ENCODE measurements around the gene ANO3. TPM values are rescaled to one million over a fixed set of nuclear protein-coding genes. Genes with fewer than 3 reads are reported as not detected.

ANO3 gene
- total RNA-seq, 1 donor from 2014 or later, result 8.2 TPM

DNA sequence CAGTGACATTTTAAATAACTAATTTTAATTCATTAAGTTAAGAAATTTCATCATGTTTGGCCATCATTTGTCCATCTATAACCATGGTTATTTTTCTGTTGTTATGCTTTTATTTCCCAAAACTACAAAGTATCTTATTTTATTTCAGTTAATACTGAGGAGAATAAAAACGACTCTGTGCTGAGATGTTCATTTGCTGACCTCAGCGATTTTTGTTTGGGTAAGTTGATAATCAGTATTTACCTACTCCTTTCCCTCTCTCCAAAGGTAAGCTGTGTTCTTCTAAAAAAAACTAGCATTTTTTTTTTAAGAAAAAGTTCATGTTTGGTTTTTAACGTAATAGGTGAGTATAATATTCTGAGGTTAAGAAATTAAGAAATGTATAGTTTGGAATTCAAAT lies 111.7 kb downstream of the ANO3 start:
- Histone ChIP-seq H3K36me3 (no peaks in the 10 kb centered on the region), H3K27ac (no peak overlapping the region), H3K9me3 (no peaks in the 10 kb centered on the region), H3K4me1 (no peaks in the 10 kb centered on the region), H3K27me3 (no peaks in the 10 kb centered on the region), H3K4me3 (no peak overlapping the region)
- TF ChIP-seq, protein P1, sequence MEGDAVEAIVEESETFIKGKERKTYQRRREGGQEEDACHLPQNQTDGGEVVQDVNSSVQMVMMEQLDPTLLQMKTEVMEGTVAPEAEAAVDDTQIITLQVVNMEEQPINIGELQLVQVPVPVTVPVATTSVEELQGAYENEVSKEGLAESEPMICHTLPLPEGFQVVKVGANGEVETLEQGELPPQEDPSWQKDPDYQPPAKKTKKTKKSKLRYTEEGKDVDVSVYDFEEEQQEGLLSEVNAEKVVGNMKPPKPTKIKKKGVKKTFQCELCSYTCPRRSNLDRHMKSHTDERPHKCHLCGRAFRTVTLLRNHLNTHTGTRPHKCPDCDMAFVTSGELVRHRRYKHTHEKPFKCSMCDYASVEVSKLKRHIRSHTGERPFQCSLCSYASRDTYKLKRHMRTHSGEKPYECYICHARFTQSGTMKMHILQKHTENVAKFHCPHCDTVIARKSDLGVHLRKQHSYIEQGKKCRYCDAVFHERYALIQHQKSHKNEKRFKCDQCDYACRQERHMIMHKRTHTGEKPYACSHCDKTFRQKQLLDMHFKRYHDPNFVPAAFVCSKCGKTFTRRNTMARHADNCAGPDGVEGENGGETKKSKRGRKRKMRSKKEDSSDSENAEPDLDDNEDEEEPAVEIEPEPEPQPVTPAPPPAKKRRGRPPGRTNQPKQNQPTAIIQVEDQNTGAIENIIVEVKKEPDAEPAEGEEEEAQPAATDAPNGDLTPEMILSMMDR (IDR thresholded peaks at IDR 0.05), result no peak
- no peak for DNase-seq (ENCODE audit: low spot score in 2 of 2)
- intact Hi-C loops (cut with DNase I), result no loop called here

DNA sequence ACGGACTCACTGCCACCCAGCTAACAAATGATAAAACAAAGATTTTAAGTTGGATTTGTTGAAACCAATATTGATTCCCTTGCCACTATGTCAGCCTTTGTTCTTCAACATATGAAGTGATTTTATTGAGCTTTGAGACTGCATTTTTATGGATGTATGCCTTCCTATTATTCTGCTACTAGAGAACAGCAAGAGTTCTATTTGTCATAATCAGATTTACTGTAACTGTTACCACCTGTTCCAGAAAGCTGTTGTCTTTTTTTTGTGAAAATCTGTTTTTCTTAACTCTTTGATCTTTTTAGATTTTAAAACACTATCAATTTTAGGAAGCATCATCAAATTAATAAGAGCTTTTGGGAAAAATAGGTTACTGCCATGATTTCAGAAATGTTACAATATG lies 125.7 kb downstream of the ANO3 start:
- DNase-seq (ENCODE audit: low spot score in 2 of 2), result no peak
- Histone ChIP-seq H3K36me3 (no peaks in the 10 kb centered on the region), H3K27ac (no peak overlapping the region), H3K4me3 (no peak overlapping the region), H3K27me3 (no peaks in the 10 kb centered on the region), H3K9me3 (no peaks in the 10 kb centered on the region), H3K4me1 (no peaks in the 10 kb centered on the region)
- intact Hi-C loops (cut with DNase I), result no loop called here
- TF ChIP-seq, protein P1 (IDR thresholded peaks at IDR 0.05), result no peak

DNA sequence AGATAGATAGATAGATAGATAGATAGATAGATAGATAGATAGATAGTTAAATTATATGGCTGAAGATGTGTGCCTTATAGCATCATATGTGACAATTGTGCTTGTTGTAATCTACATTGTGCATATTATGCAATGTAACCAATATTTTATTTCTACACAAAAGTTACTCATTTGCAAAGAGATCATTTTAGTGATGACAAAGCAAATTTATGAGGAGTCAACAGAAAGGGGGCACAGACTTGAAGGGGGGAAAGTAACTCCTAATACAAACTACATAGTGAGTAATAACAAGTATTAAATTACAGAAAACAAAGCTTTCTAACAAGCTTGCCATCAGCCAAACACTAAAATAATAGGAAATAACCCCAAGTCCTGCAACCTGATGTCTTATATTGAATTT lies 133.3 kb downstream of the ANO3 start:
- no peaks in the 10 kb centered on the region for H3K9me3 ChIP-seq
- H3K27ac ChIP-seq, result no peak overlapping the region
- TF ChIP-seq, protein P1 (IDR thresholded peaks at IDR 0.05), result no peak
- no peaks in the 10 kb centered on the region for H3K27me3 ChIP-seq
- no peaks in the 10 kb centered on the region for H3K36me3 ChIP-seq
- H3K4me3 ChIP-seq, result no peak overlapping the region
- intact Hi-C loops (cut with DNase I), result no loop called here
- DNase-seq (ENCODE audit: low spot score in 2 of 2), result no peak
- H3K4me1 ChIP-seq, result no peaks in the 10 kb centered on the region

DNA sequence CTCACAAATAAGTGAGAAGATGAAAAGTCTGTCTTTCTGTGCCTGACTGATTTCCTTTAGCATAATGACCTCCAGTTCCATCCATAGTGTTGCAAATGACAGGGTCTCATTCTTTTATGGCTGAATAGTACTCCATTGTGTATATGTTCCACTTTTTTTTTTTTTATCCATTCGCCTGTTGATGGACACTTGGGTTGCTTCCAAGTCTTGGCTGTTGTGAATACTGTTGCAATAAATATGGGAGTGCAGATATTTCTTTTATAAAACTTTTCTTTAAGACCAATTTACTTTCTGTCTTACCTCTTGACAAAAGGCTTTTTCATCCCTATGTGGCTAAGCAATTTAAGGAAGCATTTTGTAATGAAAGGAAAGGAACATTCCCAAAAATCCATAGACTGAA lies 135.6 kb downstream of the ANO3 start:
- Histone ChIP-seq H3K9me3 (no peaks in the 10 kb centered on the region), H3K27me3 (no peaks in the 10 kb centered on the region), H3K4me1 (no peaks in the 10 kb centered on the region), H3K4me3 (no peak overlapping the region), H3K36me3 (no peaks in the 10 kb centered on the region), H3K27ac (no peak overlapping the region)
- DNase-seq (ENCODE audit: low spot score in 2 of 2), result no peak
- intact Hi-C loops (cut with DNase I), result no loop called here
- TF ChIP-seq, protein P1 (IDR thresholded peaks at IDR 0.05), result no peak

DNA sequence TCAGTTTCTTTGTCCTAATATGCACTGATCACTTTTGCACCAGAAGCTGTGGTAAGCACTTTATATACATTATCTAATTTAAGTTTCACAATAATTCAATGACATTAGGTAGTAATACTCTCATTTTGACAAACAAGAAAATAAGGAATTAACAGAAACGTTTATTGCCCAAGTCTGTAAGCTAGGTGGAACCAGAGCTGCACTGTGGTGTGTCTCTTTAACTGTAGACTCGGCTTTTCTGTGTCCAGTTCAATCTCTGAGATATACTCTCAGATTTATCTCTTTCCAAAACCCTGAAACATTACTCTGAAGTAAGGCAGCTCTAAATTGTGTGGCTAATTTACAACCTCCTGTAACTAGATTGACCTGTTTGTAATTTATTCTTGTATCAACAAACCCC lies 139.1 kb downstream of the ANO3 start:
- Histone ChIP-seq H3K27ac (no peak overlapping the region), H3K36me3 (no peaks in the 10 kb centered on the region), H3K4me3 (no peak overlapping the region), H3K9me3 (no peaks in the 10 kb centered on the region), H3K27me3 (no peaks in the 10 kb centered on the region), H3K4me1 (no peaks in the 10 kb centered on the region)
- no peak for DNase-seq (ENCODE audit: low spot score in 2 of 2)
- intact Hi-C loops (cut with DNase I), result no loop called here
- TF ChIP-seq, protein P1 (IDR thresholded peaks at IDR 0.05), result no peak
